GM18868 (cell line): ENCODE results near the gene USP28.
A peak's percentile ranks its signal among the peaks of the same experiment; 100 is the strongest.
"Not testable (repeated sequence)": the region's sequence is repeated elsewhere in the genome, so short reads cannot be mapped to it uniquely, and the experiment has no call there.

Experiments used
- ATAC-seq: cut with Tn5 transposase; IDR thresholded peaks from one replicate; pipeline ENCODE4 v1.9.1; 2021; ENCODE audit warnings: mild to moderate bottlenecking, moderate library complexity; ENCODE audit not compliant: unreplicated experiment

The USP28 gene

DNA sequence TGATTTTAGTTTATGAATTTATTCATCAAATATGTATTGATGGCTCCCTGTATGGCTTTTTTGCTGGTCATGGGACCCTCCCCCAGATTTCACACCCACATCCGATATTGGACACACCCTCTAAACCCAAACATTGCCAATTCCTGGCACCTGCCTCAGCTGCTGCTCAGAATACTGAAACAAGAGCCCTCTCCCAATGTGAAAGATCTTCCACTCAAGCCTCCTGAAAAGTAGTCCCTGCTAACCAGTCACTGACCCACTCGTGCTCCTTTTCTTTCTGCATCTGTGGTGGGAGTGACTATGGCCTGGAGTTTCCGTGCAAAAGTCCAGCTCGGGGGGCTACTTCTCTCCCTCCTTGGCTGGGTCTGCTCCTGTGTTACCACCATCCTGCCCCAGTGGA lies 95.9 kb downstream of the USP28 start, which contains the start of gene CLDN25:
Gene CLDN25 (plus strand): TSS at position 301 of the 400 bp plus-strand sequence. CDS start 0 bp downstream, at position 301.
- no peak for ATAC-seq

DNA sequence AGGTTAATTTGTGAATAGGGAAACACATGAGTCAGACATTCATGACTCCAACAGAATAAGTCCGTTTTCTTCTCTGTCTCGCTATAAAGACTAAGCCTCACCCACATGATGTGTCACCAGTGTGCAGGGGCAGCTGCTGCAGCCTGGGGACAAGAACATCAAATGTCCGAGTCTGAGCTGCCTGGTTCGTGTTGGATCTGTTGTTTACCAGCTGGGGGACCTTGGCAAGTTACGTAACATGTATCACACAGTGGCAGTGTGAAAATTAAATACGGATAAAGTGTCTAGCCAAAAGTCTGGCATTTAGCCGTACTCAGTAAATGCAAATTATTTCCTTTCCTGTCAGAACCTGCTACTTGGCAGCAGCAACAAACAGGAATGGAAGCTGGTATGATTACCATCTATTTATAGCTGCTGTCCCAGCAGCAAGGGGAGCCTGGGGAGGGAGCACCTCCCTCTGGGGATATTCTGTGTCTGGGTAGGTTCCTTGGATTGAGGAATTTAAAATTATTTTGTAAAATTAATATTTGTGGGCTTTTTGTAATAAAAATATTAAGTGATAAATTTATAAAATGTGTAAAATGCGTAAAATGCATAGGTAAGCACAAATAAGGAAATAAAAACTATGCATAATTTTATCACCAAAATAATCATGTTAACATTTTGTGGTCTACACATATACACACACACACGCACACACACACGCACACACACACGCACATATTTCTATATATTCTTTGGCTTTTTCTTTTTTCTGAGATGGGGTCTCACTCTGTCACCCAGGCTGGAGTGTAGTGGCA lies 97.1 kb downstream of the USP28 start:
- no peak for ATAC-seq

DNA sequence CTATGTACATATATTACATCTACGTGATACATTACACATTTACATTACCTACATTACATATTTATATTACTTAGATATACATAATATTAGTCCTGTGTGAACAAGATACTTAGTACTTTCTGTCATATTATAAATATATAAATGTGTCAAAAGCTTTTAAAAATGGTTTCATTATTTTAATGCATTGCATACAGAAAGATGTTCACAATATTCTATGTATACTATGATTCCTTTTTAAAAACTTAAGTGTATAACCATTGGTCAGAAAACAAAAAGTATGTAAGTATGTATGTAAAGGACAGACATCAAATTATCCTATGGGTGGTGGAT lies 101.2 kb downstream of the USP28 start:
- ATAC-seq, result no peak

DNA sequence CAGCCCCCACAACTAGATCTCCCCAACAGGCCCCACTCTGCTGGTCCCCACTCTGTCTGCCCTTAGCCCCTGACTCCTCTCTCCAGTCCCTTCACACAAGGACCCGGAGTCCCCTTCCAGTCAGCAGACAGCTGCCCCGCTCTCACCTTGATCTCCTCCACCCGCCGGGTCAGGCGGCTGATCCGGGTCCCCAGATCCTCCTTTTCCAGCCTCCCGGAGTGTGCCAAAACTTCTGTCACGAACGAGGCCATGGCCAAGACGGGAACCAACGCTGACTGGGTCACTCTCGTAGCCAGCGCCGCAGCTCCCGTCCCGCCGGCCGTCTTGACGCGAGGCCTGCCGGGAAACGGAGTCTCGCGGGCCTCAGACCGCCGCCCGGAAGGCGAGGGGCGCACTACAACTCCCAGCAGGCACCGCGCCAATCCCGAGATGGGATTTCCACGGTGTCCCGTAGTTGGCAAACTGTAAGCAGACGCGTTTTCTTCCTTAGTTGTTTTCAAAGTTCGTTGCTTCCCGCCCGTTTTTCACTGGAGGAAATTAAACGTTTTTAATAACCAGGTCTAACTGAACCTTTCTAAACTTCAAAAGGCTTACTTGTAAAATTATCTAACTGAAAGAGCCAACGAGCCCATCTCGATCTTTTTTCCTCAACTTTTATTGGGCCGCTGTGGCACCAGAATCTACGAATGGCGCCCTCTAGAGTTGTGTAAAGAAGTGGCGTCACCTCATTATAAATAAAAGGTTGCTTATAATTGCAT lies 101.8 kb downstream of the USP28 start, which contains the start of gene ZW10:
Gene ZW10 (minus strand): TSS at position 277 of the 758 bp plus-strand sequence. CDS start 26 bp downstream, at position 251.
- peak; percentile 99 for ATAC-seq

DNA sequence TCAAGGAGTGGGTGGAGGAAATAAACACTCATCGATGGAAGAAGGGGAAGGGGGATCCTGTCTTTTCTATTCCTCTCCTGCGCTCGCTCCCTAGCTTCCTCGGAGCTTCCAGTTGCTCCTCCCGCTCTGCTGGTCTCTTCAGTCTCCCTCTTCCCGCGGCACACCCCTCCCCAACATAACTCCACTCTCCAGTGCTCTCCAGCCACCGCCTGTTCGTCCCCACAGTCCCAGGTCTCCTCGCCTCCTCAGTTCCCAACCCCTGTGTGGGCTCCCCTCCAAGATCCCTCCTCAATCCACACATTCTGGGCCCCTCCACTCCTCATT lies 102.3 kb downstream of the USP28 start:
- ATAC-seq, result no peak

DNA sequence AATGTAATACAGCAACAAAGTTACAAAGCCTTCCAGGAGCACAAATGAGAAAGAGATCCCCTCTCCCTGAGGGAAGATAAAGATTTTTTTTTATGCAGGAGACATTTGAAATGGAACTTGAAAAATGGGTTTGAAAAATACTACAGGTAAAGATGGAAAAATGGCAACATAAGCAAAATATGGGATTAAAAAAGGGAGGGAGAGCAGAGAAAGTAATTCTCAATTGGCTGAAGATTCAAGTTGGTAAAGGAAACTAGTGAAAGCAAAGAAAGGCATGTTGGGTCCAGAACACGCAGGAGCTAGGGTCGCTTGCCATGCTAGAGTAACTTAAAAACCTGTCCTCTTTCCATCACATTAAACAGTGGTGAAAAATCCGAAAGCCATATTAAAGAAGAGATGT lies 103.4 kb downstream of the USP28 start:
- no peak for ATAC-seq

DNA sequence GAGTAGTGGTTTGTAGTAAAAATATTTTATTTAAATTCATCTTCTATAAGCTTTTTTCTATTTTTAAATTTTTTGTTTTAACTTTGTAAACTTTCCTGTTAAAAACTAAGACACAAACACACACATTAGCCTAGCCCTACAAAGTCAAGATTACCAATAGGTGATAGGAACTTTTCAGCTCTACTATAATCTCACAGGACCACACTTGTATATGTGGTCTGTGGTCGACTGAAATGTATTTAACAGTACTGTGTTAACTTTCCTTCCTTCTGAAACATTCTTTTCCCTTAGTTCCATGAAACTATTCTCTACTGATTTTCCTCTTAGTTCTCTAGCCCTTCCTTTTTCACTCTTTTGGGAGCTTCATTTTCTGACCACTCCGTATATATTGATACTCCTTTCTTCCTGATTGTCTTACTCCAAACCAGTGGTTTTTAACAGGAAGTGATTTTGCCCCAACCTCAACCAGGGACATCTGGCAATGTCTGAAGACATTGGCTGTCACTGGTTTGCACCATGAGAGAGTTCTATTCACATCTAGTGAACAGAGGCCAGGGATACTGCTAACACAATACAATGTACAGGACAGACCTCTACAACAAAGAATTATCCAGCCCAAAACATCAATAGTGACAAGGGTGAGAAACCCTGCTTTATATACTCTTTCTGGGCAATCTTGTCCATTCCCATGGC lies 110.7 kb downstream of the USP28 start:
- no peak for ATAC-seq

DNA sequence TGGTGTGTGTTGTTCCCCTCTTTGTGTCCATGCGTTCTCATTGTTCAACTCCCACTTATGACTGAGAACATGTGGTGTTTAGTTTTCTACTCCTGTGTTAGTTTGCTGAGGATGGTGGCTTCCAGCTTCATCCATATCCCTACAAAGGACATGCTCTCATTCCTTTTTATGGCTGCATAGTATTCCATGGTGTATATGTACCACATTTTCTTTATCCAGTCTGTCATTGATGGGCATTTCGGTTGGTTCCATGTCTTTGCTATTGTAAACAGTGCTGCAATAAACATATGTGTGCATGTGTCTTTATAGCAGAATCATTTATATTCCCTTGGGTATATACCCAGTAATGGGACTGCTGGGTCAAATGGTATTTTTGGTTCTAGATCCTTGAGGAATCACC lies 112.3 kb downstream of the USP28 start:
- not testable (repeated sequence) for ATAC-seq

DNA sequence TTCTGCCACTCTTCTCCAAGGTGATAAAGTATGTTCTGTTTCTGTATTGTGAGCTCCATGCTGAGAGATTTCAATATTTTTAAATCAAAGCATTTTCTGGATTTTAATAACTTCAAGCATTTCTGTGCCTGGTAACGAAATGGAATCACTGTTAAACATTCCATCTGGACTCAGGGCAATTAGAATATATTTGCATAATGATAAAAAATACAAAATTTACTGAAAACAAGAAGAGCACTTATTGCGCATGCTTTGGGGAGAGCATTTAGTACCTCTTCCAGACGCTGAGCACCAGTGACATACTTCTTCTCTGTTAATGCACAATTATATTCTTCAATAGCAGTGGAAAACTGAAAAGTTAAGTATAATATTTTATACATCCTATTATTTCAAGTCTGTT lies 115.1 kb downstream of the USP28 start:
- no peak for ATAC-seq

DNA sequence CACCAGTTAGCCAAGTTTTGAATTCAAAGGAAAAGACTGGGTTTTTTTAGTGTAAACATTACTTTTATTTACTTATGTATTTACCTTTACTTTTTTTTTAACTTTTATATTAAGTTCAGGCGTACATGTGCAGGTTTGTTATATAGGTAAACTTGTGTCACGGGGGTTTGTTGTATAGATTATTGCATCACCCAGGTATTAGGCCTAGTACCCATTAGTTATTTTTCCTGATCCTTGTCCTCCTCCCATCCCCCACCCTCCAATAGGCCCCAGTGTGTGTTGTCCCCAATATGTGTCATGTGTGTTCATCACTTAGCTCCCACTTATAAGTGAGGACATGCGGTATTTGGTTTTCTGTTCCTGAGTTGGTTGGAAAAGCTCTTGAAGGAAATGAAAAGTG lies 122.4 kb downstream of the USP28 start:
- ATAC-seq, result no peak
